GM21786 (cell line): Measurements from ENCODE around the gene VAV2.

Experiments
- ATAC-seq: cut with Tn5 transposase; IDR thresholded peaks from one replicate; pipeline ENCODE4 v1.9.1; 2021; ENCODE audit not compliant: unreplicated experiment

VAV2 gene

DNA sequence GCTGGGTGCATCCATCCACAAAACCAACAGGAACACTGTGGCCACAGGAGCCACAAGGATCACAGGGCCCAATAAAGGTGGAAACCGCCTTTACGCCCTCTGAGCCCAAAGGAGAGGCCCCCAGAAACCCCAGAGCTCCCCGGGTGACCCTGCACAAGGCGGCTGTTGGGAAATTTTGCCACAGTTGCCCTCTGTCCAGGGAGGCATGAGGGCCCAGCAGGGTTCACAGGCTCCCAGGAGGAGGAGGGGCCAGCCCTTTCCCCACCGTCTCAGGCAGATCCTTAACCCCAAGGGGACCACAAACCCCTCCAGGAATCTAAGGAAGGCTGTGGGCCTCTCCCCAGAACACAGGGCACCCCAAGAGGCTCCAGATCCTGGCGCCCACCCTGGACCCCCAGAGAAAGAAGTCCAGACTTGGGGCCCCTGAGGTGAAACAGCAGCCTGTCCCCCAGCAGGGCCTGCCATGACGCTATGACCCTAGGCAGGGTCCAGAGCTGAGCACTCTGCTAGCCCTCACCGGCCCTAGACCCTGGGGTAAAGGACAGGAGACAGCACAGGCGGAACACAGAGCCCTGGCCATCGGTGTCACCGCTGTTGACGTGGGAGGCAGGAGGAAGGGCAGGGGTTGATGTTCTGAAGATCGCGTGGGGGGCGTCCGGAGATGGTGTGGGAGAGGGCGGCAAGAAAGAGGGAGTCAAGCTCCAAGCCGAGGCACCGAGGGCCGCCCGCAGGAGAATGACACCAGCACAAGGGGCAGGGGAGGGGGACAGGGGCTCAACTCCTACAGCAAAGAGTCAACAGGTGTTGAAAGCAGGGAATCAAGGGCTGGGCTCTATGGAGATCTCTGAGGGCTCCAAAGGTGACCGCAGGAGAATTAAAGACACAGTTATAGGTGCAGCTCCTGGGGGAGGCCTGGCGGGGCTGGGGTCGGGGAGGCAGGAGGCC lies 97.5 kb downstream of the VAV2 start:
- no peak for ATAC-seq

DNA sequence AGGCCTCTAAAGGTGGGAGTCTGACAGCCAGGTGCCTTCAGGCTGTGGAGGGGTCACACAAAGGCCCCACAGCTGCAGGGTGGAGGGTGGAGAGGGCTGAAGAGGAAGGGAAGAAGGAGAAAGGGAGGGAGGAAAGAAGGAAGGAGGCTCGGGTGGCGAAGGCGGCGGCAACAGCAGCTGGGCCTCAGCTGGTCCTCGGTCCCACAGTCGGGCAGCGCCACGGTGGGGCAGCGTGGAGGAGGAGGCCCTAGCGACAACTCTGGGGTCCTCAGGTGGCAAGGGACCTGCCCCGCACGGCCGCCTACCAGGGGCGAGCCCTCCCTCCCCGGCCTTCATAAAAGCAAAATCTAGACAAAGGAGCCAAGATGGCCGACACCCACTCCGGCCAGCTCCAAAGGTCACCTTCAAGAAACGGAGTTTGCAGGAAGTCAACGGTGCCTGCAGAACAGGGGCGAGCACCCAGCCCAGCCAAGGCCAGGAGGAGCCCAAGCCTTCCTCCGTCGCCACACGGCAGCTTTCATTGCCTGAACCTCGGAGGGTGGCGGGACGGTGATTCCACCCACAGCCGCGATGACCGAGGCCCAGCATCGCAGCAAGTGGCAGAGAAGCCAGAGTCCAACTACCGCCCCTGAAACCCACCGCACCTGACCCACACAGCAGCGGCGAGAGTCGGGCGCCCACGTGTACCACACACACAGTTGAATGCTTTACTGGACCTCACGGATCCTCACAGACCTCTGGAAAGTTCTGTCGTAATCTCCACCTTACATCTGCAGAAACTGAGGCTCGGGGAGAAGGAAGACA lies 98.7 kb downstream of the VAV2 start:
- ATAC-seq = no peak

DNA sequence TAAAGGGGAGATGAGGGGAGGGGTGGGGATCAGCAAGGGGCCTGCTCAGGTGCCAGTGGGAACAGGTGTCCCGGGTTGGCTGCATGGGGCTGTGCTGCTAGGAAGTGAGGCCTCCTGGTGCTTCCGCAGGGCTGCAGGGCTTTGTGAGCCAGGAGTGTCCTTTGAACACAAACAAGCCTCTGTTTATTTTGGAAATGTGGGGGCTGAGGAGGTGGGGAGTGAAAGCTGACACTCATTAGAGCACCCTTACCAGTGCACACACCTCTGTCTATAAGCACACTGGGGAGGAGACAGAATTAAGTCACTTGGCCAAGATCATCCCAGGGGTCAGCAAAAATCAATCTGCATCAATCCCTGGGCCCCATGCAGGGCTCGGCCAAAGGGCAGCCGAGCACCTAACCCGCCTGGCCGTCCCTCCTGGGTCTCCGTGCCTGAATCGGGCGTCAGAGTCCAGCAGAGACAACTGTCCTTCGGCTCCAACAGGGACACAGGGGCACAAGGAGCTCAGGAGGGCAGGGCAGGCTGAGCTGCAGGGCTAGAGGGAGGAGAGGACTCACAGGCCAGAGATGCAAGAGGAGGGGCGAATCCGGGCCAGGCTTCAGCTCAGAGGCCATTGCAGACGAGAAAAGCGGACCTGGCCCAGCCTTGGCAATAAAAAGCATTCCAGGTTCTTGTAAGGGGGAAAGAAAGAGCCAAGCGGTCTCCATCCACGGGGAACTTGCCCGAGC lies 99.8 kb downstream of the VAV2 start:
- no peak for ATAC-seq

DNA sequence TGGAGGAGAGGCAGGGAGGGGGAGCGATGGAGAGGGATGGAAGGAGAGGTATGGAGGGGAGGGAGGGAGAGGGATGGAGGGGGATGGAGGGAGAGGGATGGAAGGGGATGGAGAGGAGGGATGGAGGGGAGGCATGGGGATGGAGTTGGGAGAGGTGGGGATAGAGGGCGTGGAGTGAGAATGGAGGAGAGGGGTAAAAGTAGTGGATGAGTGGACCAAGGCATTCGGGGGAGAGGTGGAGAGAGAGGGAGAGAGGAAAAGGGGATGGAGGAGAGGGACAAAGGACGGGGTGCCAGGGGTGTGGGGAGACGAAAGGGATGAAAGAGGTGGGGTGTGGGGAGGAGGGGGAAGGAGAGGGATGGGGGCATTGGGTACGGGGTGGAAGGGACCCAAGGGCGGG lies 100.4 kb downstream of the VAV2 start:
- ATAC-seq = no peak

DNA sequence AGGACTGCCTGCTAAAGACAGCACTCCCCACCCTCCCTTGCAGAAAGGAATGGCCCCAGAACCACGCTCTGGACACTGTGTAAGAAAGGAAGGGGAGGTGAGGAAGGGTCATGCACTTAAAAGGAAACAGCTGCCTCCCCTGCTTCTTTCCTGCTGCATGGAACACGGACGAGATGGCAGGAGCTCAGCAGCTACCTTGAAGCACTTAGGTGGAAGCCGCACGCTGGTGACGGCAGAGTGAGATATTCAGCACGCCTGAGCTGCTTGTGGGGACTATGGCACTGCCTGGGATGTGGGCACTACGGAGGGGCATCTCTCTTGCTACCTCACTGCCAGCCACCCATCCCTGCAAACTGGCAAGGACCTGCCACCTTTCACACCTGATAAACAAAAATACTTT lies 101.5 kb downstream of the VAV2 start:
- no peak for ATAC-seq

DNA sequence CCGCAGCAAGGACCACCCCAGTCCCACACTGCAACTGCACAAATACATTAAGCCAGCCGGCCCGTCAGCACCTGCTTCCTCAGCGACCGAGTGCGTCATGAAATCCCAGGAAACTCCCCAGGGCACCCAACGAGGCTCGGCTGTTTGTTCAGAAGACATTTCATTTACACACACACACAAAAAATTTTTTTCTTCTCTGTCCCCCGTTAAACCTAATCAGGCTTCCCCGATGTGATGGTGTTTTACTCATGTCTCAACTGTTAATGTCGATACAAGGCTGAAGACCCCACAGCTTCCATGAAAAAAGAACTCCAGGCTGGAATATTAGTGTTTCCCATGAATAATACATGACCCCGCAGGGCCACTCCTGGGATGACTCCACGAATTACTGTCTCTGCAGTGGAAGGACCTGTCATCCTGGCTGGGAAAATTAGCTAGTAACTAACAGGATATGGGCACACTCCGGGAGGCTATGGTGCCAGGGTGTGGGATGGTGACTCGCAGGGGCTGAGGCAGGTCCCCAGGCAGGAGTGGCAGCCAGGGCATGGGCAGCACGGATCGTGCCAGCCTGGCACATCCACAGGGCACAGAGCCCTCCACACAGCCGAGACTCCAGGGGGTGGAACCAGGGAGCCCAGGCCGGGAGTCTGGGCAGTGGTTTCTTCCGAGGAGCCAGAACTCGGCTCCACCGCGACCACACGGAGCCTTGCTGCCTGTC lies 102.4 kb downstream of the VAV2 start:
- no peak for ATAC-seq

DNA sequence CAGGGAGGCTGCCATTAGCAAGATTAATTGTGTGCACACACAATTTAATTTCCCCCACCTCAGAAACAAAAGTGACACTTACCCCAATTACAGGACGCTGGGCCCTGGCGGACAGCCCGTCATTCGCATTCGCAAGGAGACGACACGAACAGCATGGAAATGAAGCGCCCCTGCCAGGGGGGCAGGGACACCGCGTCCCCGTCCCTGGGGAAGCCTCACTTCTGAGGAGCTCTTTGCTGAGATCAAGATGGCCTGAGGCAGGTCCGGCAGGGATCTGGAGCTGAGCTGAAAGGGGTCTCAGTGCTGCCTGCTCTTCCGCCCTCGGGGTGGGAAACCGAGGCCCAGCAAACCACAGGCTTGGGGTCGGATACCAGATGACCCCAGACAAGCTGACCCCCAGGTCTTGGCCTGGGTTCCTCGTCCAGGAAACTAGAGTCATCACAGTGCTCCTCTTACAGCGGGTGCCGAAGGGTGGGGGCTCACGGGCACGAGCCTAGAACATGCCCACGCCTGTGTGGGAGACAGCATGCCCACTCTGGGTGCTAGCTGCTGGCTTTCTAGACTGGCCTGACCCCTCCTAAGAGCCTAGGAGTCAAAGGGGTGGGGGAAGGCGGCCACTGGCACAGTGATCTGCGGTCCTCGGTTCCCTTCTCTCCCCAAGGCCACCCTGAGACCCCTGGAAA lies 103.2 kb downstream of the VAV2 start:
- no peak for ATAC-seq

DNA sequence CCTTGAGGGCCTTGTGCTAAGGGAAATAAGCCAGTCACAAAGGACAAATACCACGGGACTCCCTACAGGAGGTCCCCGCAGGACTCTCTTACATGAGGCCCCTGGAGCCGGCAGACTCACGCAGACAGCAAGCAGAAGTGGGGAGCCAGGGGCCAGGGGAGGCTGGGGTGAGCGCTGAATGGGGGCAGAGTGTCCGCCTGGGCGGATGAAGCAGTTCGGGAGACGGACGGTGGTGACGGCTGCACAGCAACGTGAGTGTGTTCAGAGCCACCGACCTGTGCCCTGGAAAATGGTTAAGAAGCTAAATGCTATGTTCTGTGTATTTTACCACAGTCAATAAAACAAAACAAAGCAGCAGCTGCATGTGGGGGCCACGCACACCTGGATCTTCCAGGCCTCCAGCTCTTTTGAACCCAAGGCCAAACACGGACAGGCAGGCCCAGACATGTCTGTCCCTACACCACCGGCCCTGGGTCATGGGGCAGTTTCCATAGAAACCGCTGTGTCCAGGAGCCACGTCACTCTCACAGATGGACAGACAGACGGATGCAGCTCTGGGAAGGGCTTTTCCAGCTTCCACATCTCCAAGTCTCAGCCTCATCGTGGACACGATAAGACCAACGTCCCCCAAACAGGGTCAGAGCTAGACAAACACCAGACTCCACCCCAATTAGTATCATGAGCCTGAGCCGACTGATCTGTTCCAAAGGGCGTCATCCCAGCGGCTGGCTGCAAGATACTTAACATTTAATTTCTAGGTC lies 103.9 kb downstream of the VAV2 start:
- ATAC-seq = no peak

DNA sequence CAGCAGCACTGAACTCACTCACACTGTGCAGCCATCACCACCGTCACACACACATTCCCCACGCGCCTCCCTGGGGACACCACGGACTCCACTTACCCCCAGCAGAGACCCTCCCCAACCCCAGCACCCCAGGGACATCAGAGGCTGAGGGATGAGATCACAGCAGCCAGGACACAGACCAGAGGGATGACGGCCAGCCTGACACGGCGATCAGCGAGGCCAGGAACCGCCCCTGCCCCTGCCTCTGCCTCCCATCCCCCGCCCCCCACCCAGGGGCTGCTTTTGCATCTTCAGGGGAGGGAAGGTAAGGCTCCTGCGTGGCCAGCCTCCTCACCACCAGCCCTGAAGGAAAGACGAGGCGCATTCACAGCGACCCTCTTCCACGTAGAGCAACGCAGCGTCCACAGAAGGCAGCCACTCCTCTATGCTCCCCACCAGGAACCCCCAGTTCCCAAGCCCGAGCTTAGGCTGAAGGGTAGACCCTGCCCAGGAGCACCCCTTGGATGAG lies 104.5 kb downstream of the VAV2 start:
- ATAC-seq = no peak

DNA sequence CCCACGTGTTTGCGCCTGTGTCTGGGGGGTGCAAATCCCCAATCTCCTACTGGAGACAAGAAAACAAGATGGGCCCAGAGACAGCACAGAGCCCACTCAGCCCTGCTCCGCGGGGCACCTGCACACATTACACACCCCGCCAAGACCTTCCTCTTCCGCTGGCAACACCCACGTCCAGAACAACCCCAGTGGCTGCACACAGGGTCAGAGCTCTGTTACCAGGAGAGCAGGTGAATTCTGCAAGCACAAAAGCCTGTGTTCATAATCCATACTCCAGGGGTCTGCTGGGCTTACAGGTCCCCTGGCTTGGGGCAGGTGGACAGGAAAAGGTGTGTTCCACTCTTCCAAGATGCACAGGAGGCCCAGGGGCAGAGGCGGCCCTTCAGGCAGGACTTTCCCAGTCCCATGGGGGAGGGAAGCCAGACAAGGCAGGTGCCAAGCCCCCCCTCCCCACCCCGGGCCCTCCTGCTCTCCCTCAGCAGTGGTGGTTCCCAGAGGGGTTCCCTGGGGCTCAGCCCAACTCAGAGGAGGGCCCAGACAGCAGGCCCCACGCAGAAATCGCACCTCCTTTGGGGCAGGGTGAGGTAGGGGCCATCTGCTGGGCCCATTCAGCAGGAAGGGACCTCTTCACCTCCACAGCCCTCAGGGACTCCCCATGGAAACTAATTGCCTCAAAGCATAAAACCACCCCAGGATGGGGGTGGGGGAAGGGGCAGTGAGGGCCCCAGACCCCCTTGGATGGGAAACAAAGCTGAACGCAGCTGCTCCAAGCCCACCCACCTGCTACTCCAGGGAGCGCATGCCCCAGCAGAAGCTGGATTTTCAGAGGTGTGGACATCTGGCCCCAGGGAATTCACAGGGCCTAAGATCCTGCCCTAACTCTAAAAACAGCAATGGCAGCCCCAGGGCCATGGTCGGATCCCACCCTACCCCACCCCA lies 105.3 kb downstream of the VAV2 start:
- no peak for ATAC-seq

DNA sequence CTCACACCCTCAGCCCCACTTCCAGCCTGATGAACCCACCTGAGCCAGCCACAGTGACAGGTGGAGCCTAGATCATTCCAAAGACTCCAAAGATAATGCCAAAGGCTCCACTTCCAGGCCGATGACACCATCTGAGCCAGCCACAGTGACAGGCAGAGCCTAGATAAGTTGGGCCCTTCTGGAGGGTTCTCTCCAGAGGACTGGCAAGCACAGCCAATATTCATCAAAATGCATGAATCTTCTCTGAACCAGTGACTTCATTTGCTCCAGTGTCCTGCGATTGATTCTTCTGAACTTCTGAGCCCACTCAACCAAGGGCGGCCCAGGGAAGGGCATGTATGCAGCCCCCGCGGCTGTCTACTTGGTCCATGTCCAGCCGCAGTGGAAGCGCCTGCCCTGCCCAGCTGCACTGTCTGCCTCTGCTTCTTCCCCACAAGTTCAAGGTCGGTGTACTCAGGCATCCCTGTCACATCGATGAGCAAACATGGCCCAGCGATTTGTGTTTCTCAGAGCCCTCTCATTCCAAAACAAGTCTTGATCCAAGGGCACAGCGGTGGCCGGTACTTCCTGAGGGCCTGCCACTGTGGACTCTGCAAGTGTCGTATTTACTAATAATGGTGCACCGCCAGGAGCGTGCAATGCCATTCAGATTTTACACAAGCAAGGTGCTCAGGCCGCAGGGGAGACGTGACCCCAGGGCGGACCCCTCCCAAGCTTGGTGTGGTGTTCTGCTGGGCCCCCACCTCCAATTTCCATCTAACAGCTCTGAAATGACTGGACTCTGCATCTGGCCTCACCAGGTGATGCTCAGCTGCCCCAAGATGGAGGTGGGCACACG lies 107.0 kb downstream of the VAV2 start:
- ATAC-seq = no peak

DNA sequence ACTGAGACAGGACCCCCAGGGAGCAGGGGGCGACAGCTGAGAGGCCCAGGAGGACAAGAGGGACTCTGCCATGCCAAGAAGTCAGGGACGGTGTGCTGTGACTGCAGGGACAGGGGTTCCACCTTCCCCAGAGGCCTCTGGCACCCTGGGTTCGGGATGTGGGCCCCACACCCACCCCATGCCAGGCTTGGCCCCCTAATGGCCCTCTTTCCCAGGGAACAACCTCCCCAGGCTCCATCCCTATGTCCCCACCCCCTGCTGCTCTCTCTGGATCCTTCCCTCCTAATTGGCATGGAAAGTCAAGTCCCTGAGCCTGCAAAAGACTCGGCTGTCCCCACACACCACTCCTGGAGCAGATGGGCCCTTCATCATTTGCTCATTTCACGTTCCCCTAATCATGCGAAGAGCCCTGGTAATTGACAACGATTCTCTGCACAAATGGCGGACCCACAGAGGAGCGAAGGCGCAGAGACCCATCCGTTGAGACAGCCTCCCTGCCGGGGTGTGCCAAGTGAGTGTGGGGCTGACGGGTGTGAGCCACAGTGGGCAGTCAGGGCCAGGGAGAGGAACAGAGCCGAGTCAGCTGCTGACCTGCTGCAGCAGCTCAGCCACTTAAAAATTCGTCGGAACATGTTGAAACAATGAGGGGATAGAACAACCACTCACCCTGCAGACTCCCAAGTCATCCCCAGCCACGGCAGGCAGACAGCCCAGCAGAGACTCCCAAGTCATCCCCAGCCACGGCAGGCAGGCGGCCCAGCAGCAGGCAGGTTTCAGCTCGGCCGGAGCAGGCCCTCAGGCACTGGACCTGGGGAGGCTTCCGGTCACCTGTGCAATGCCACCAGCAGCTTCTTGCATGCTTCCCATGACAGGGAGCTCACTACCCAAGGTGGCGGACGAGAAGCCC lies 109.0 kb downstream of the VAV2 start:
- ATAC-seq = no peak

DNA sequence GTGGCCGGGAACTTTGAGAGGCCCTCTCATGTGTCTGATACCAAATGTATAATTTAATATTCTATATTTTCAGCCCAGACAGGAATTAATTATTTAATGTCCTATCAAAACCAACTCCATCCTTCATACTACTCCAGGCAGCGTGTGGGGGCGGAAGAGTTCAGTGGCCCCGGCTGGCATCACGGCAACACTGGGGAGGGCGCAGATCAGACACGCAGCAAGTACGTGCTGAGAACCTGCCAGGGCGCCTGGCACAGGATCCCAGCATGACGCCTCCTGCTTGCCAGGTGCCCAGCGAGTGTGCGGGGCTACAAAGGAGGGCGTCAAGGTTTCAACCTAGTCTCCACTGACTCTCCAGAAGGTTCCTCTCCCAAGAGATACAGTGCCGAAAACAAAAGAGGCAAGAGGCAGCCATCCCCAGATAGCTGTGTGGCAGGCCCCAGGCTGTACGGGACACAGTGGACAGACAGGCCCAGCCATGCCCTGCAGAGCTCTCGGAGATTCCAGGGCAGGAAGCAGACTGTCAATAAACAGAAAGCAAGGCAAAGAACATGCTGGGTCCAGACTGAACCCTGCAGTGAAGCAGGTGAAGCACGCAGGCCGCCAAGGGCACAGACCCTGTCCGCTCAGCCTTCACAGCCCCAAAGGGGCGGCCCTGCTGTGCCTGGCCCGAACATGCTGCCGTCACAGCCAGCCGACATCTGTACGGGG lies 110.3 kb downstream of the VAV2 start:
- no peak for ATAC-seq

DNA sequence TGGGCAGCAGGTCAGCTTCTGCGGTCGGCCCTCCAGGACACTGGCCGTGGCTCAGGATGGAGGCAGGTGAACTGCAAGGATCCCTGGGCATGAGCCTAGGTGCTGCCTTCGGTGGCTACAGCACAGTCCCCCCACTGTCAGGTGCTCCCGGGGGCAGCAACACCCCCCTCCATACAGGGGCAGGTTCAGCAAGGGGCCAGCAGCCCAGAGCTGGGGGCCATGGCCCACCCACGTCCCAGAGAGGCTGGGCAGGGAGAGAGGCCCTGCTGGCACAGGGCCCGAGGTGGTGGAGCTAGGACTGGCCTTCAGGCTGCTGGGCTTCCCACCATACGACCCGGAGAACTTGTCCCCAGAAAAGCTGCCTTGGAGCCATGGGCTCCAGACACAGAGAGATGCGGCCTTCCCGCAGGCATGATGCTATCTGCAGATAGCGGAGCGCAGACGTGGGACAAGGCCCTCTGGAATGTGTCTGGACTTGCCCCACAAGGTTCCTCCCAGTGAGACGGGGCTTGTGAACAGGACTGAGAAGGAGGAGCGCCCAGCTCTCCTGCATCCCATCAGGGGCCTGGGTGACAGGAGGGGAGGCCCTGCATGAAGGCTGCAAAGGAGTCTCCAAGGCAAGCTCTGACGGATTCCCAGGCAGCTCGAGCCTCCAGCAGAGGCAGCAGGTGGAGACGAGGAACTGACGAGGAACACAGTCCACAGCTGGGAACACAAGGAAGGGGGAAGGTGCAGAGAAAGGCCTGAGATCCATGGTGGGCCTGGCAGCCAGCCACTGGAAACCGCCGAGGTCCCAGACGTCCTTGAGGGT lies 111.1 kb downstream of the VAV2 start:
- ATAC-seq = no peak

DNA sequence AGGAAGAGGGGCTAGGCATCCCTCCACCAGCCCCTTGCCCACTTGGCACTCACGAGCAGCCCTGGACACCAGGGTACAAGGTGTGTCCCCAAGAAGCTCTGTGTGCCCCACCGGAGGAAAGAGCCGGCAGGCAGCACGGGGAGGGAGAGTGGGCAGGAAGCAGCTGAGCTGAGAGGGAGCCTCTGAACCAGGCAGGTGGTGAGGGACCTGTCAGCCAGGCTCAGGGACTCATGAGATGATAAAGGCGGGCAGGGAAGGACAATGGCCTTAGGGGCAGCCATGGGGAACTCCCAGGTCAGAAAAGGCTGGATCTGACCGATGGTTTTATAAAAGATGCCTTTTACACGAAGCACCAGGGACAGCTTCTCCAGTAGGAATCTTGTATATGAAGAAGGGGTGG lies 112.0 kb downstream of the VAV2 start:
- no peak for ATAC-seq
